Right renal pelvis (tissue), 4 donors: ENCODE data around the gene MAMLD1. TPM values are rescaled to one million over a fixed set of nuclear protein-coding genes. Genes with fewer than 3 reads are reported as not detected.

Source experiments
- DNase-seq, 4 donors: peaks; one replicate each; pipeline ENCODE4 v3.0.0-alpha.2; 2013; ENCODE audit warnings: low read depth in 4 of 4, low spot score in 3 of 4, missing footprints in 1 of 4
- polyA plus RNA-seq, 4 donors: library from polyadenylated mRNA; unstranded; fragments of 120-200 nt; gene quantifications; one replicate each; pipeline ENCODE4 v1.2.1, GENCODE V29; 2013; ENCODE audit not compliant: insufficient read length in 4 of 4

MAMLD1 gene
- polyA plus RNA-seq, 4 donors = 6.9 to 7.4 (median 7.2) TPM

DNA sequence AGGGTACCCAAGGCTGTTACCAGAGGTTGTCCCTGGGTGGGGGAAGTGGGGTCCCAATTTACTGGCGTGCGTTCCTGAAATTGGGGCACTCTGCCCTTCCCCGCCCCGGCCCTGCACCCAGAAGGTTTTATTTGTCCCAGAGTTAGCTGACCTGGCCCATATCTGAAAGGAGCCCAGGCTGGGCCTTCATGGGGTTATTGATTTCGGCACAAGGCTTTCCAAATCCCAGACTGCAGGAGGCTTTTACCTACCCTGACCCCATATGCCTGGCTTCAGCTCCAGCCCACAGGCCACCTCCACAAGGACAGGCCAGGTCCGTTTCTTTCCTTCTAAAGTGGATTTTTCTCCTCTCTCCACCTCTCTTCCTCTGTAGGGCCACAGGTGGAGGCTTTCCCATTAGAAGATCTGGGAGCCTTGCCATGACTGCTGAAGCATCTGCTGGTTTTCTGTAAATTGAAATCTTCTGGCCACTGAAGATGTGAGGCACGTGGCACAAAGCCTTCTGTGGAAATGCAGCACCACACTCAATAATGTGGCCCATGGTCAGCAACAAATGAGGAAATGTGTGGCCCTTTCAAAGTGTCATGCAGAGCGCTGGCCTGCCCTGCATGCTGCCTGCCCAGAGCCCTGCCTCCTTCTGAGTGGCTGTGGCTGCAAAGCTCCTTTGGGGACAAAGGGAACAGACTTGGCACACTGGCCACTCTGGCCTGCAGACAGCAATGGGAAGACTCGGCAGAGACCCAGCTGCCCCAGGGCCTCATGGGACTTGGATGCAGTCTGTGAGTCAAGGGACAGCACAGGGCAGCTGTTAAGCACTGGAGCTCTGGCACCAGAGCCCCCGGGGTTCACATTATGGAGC is 162.2 kb downstream of the MAMLD1 start:
- DNase-seq = no peak

- DNase-seq = no peak
These were observed 163.6 kb downstream of the MAMLD1 start for GRCh38 chrX:150526692-150527091.

DNA sequence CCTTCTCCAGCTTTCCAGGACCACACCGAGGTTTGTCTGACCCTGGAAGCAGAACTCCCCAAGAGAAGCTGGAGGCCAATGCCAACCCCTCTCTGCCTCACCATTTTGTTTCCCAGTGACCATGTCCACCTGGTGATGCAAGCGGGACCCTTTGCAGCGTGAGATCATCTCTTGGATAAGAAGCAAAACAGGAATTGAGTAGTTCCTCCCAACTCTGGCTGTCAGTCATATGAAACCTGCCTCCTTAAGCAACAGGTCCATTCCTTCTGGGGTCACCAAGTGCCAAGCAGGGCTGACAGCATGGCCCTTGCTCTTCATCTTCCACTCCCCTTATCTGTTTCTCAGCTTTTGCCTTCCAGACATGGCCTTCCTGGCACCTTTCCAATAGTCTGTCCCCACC is 164.0 kb downstream of the MAMLD1 start:
- DNase-seq = no peak

GRCh38 chrX:150529587-150529986 is 166.5 kb downstream of the MAMLD1 start:
- DNase-seq = no peak

- no peak for DNase-seq
These were observed 167.7 kb downstream of the MAMLD1 start for GRCh38 chrX:150530821-150531220.

DNA sequence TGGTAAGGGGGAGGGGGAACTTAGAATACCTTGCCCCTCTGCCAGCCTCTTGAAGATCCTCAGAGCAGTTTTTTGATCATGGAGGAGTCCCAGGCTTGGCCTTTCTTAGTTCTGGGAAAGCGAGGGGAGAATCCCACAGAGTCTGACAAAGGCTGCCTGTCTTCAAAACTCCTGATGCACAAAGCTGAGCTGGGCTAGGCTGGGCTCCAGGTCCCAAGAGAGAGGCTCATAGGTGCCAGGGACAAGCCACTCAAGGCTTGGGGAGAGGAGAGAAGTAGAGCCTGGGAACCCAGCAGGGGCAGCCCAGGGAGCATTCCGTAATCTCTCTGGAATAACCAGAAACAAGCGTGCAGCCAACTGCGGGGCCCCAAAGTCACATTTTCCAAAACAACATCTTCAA is 168.3 kb downstream of the MAMLD1 start:
- DNase-seq = no peak

GRCh38 chrX:150533863-150534262 is 170.7 kb downstream of the MAMLD1 start:
- DNase-seq = no peak

DNA sequence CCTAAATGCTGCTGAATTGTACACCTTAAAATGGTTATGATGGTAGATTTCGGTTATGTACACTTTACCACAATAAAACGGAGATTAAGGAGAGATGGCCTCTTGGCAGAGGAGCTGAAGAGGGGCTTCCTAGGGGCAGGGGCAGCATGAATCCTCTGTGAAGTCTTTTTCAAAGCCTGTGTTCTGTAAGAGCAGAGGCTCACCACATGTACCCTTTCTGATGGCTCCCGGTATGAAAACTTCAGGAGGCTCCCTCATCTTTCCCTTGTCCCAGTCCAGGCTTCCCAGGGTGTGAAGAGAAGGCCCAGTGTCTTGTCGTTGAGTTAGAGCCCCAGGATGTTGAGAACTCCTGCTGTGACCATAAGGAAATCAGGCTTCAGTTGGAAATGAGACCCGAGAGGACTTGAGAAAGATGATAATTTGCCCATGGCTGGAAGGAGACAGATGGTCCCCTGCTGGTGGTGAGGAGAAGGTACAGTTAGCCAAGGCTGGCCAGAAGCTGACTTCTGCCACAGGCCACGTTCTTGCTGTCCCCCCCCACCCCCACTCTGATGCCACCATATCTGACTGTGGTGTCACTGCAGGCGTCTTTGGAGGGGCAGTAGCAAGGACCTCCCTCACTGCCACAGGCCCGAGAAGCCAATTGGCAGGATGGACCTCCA is 173.5 kb downstream of the MAMLD1 start:
- no peak for DNase-seq

- DNase-seq = no peak
These were observed 174.7 kb downstream of the MAMLD1 start for GRCh38 chrX:150537851-150538250.

GRCh38 chrX:150540965-150541364 is 177.8 kb downstream of the MAMLD1 start:
- no peak for DNase-seq

GRCh38 chrX:150542846-150543229 is 179.7 kb downstream of the MAMLD1 start:
- no peak for DNase-seq

GRCh38 chrX:150543230-150544155 is 180.4 kb downstream of the MAMLD1 start:
- DNase-seq = no peak

- DNase-seq = no peak
These were observed 181.2 kb downstream of the MAMLD1 start for GRCh38 chrX:150544222-150544787.

- DNase-seq = no peak
These were observed 182.0 kb downstream of the MAMLD1 start for GRCh38 chrX:150544835-150545770.

- DNase-seq = no peak
These were observed 183.6 kb downstream of the MAMLD1 start for GRCh38 chrX:150546711-150547153.

- DNase-seq = peak in 2 of 4 donors; percentile 23 to 26
These were observed 184.4 kb downstream of the MAMLD1 start for GRCh38 chrX:150547375-150548115.

- DNase-seq = no peak
These were observed 185.1 kb downstream of the MAMLD1 start for GRCh38 chrX:150548251-150548650.

DNA sequence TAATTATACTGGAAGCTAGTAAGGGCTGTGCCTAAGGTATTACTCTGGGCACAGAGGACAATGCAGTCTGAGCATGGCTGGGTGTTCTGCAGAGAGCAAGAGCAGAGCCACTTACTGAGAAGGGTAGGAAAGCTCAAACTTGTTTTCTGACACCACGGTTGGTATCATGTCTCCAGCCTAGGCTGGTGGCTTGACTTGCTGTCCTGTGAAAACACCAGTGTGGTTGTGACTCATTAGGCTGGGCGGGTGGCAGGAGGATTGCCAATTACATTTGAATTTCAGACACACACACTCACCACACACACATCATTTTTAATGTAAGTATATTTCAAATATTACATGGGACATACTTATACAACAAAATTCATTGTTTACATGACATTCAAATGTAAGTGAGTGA is 185.6 kb downstream of the MAMLD1 start:
- DNase-seq = no peak

DNA sequence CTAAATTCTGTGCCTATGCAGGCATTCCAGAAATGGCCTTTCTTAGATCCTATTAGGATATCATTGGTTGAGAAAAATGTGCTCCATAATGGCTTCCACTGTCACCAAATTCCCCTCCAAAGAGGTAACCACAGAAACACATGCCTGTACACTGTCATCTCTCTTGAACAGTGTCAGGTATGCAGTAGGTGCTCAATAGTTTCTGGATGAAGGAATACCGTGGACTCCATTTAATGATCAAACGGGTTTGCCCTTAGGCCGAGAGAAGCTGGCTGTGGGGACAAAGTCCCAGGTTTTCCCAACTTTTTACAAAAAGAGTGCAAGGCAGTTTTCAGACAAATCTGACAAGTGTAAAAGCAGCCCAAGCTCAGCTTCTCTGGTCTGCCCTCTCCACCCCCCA is 188.8 kb downstream of the MAMLD1 start:
- DNase-seq = no peak
